Measurements from ENCODE around the gene STH. TPM values are rescaled to one million over a fixed set of nuclear protein-coding genes. Genes with fewer than 3 reads are reported as not detected.

Gene STH
- total and polyA plus RNA-seq, 12 donors = not detected

GRCh38 chr17:46028374-46028773 lies 29.3 kb downstream of the STH start:
- Histone ChIP-seq H3K27me3 (no peaks in the 10 kb centered on the region), H3K9me3 (no peaks in the 10 kb centered on the region), H3K36me3 (peaks cover 0 to 94% (median 25%) of the 10 kb centered on the region in 9 donors), H3K27ac (peak overlapping the region in 4 of 10 donors; percentile 1 to 64 (median 36)), H3K4me1 (peaks cover 0 to 36% (median 18%) of the 10 kb centered on the region in 9 donors), H3K4me3 (no peak overlapping the region)
- WGBS, 2 donors = 81 to 83% methylated on average over 3 of the region's 3 CpGs
- intact Hi-C loops (cut with DNase I) = no loop called here
- no peak for TF ChIP-seq CTCF (IDR thresholded peaks at IDR 0.05)
- no peak for DNase-seq
- no peak for ATAC-seq

- no peak overlapping the region for H3K4me3 ChIP-seq
- H3K4me1 ChIP-seq = peaks cover 0 to 36% (median 18%) of the 10 kb centered on the region in 9 donors
- H3K9me3 ChIP-seq = no peaks in the 10 kb centered on the region
- no peak overlapping the region for H3K27ac ChIP-seq
- no peak for TF ChIP-seq CTCF (IDR thresholded peaks at IDR 0.05)
- intact Hi-C loops (cut with DNase I) = no loop called here
- no peaks in the 10 kb centered on the region for H3K27me3 ChIP-seq
- 76 to 91% methylated on average over 4 of the region's 4 CpGs for WGBS, 2 donors
- H3K36me3 ChIP-seq = peaks cover 0 to 94% (median 32%) of the 10 kb centered on the region in 9 donors
- no peak for DNase-seq
- no peak for ATAC-seq
Measured at GRCh38 chr17:46028981-46029565, 30.0 kb downstream of the STH start.

- DNase-seq (no peak), ATAC-seq (no peak)
- 98 to 99% methylated on average over 6 of the region's 6 CpGs for WGBS, 2 donors
- no peak for TF ChIP-seq CTCF (IDR thresholded peaks at IDR 0.05)
- intact Hi-C loops (cut with DNase I) = no loop called here
- no peaks in the 10 kb centered on the region for H3K27me3 ChIP-seq
- no peak overlapping the region for H3K27ac ChIP-seq
- peaks cover 0 to 36% (median 18%) of the 10 kb centered on the region in 9 donors for H3K4me1 ChIP-seq
- peaks cover 0 to 96% (median 37%) of the 10 kb centered on the region in 9 donors for H3K36me3 ChIP-seq
- H3K4me3 ChIP-seq = no peak overlapping the region
- no peaks in the 10 kb centered on the region for H3K9me3 ChIP-seq
Measured at GRCh38 chr17:46029627-46030026, 30.6 kb downstream of the STH start.

- Histone ChIP-seq H3K4me1 (peaks cover 0 to 32% (median 18%) of the 10 kb centered on the region in 9 donors), H3K4me3 (no peak overlapping the region), H3K36me3 (peaks cover 0 to 100% (median 43%) of the 10 kb centered on the region in 9 donors), H3K9me3 (no peaks in the 10 kb centered on the region), H3K27me3 (no peaks in the 10 kb centered on the region), H3K27ac (no peak overlapping the region)
- no peak for TF ChIP-seq CTCF (IDR thresholded peaks at IDR 0.05)
- intact Hi-C loops (cut with DNase I) = no loop called here
- DNase-seq (no peak), ATAC-seq (no peak)
- WGBS, 2 donors = 83 to 84% methylated on average over 3 of the region's 3 CpGs
Measured at GRCh38 chr17:46030752-46031151, 31.7 kb downstream of the STH start.
